Neuron (in vitro differentiated cells): Measurements from ENCODE around the gene CLEC20A.
A peak's percentile ranks its signal among the peaks of the same experiment; 100 is the strongest.

Experiments
- H2AFZ ChIP-seq: one replicate; pipeline ENCODE4 v1.6.1; 2013; ENCODE audit warnings: low read depth, mild to moderate bottlenecking, inconsistent platforms, low read length, moderate library complexity
- H3K27me3 ChIP-seq: one replicate; pipeline ENCODE4 v1.6.1; 2013; ENCODE audit warnings: low read length; ENCODE audit not compliant: insufficient read depth
- H3K36me3 ChIP-seq: one replicate; pipeline ENCODE4 v1.6.1; 2013; ENCODE audit warnings: low read length; ENCODE audit not compliant: insufficient read depth
- H3K4me1 ChIP-seq: one replicate; pipeline ENCODE4 v1.6.1; 2013; ENCODE audit warnings: low read length; ENCODE audit not compliant: insufficient read depth
- H3K4me3 ChIP-seq: 2 replicates; pipeline ENCODE4 v1.5.1; 2013; ENCODE audit warnings: mild to moderate bottlenecking, low read length, moderate library complexity
- H3K9me3 ChIP-seq: one replicate; pipeline ENCODE4 v1.6.1; 2013; ENCODE audit warnings: low read length

Gene CLEC20A

DNA sequence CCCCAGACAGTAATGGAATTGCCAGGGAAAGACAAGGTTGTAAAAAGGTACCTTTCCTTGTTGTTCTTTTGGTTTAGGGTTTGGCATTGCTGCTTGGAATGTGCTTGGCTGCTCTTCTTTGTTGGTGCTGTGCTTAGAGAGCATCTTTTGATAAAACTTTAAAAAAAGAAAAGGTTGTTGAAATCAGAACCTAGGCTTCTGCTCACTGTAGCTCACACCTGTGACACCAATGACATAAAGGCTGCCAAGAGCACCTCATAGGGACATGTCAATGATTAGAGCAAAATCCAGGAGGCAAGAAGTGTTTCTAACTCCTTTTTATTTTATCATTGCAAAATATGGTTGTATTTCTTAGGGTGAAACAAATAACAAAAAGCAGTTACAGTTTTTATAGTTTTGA lies 28.9 kb downstream of the CLEC20A start:
- Histone ChIP-seq H3K4me1 (no peaks in the 10 kb centered on the region), H3K36me3 (peaks cover 68% of the 10 kb centered on the region), H3K27me3 (no peaks in the 10 kb centered on the region), H3K4me3 (no peak overlapping the region), H3K9me3 (peaks cover 3% of the 10 kb centered on the region), H2AFZ (no peak overlapping the region)

GRCh38 chr1:178465011-178465410 lies 31.8 kb downstream of the CLEC20A start:
- Histone ChIP-seq H3K27me3 (no peaks in the 10 kb centered on the region), H3K4me3 (no peak overlapping the region), H2AFZ (no peak overlapping the region), H3K36me3 (peaks cover 56% of the 10 kb centered on the region), H3K9me3 (peaks cover 3% of the 10 kb centered on the region), H3K4me1 (peaks cover 6% of the 10 kb centered on the region)

- no peak overlapping the region for H2AFZ ChIP-seq
- peaks cover 3% of the 10 kb centered on the region for H3K9me3 ChIP-seq
- no peaks in the 10 kb centered on the region for H3K27me3 ChIP-seq
- H3K4me1 ChIP-seq = peaks cover 6% of the 10 kb centered on the region
- peaks cover 55% of the 10 kb centered on the region for H3K36me3 ChIP-seq
- no peak overlapping the region for H3K4me3 ChIP-seq
These were observed 32.2 kb downstream of the CLEC20A start for GRCh38 chr1:178464566-178464965.

DNA sequence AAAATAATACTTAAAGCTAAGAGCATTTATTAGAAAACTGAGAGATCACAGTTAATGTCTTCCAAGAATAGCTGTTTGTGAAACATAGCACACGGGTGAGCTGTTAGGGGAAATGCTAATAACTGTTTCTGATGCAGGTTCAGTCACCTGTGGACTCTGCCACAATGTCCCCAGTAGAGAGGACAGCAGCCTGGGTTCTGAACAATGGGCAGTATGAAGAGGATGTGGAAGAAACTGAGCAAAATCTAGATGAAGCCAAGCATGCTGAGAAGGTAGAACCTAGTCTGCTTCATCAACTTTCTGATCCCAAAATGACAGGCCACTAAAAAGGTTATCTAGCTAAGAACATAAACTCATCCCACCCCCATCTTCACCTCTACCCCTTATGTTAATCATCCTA lies 32.6 kb downstream of the CLEC20A start:
- H3K4me3 ChIP-seq = no peak overlapping the region
- H3K4me1 ChIP-seq = peaks cover 6% of the 10 kb centered on the region
- peaks cover 53% of the 10 kb centered on the region for H3K36me3 ChIP-seq
- H3K27me3 ChIP-seq = no peaks in the 10 kb centered on the region
- H2AFZ ChIP-seq = no peak overlapping the region
- peaks cover 3% of the 10 kb centered on the region for H3K9me3 ChIP-seq

DNA sequence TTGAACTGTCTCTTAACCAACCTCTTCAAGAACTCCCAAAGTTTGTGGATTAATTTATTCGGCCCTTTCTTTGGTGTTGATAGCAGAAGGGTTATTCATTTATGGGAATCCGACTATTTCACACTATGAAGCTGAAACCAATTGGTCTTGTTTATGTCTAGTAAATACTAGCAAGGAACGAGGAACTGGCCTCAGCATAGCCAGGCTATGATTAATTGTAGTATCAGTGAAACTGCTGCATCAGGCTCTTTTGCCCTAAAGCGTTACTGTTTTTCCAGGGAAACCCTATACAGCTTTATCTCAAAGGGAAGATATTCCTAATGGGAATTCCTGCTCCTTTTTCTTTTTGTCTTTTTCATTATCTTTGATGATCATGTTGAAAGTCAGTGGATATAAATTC lies 35.1 kb downstream of the CLEC20A start:
- H2AFZ ChIP-seq = no peak overlapping the region

GRCh38 chr1:178461104-178461503 lies 35.7 kb downstream of the CLEC20A start:
- Histone ChIP-seq H2AFZ (no peak overlapping the region), H3K9me3 (no peaks in the 10 kb centered on the region), H3K27me3 (no peaks in the 10 kb centered on the region), H3K4me3 (no peak overlapping the region), H3K36me3 (peaks cover 51% of the 10 kb centered on the region), H3K4me1 (peaks cover 6% of the 10 kb centered on the region)

More for the DNA sequence above, 35.1 kb downstream of the CLEC20A start:
- Histone ChIP-seq H3K27me3 (no peaks in the 10 kb centered on the region), H3K4me1 (peaks cover 6% of the 10 kb centered on the region), H3K36me3 (peaks cover 51% of the 10 kb centered on the region), H3K9me3 (no peaks in the 10 kb centered on the region), H3K4me3 (no peak overlapping the region)

DNA sequence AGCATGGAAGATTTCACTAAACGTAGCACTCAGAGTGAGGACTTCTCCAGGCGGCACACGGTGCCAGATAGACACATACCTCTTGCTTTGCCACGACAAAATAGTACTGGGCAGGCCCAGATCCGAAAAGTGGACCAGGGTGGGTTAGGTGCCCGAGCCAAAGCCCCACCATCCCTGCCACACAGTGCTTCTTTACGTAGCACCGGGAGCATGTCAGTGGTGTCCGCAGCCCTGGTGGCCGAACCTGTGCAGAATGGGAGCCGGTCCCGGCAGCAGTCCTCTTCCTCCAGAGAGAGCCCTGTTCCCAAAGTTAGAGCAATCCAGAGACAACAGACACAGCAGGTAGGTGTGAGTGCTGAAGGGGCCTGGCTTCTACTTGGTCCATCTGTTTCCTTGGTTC lies 38.6 kb downstream of the CLEC20A start:
- no peak overlapping the region for H2AFZ ChIP-seq
- peaks cover 50% of the 10 kb centered on the region for H3K36me3 ChIP-seq
- H3K9me3 ChIP-seq = no peaks in the 10 kb centered on the region
- H3K4me3 ChIP-seq = no peak overlapping the region
- no peaks in the 10 kb centered on the region for H3K27me3 ChIP-seq
- peaks cover 6% of the 10 kb centered on the region for H3K4me1 ChIP-seq

GRCh38 chr1:178457651-178458050 lies 39.1 kb downstream of the CLEC20A start:
- H3K36me3 ChIP-seq = peaks cover 51% of the 10 kb centered on the region
- H3K9me3 ChIP-seq = no peaks in the 10 kb centered on the region
- H3K4me1 ChIP-seq = peaks cover 6% of the 10 kb centered on the region
- H3K27me3 ChIP-seq = no peaks in the 10 kb centered on the region
- no peak overlapping the region for H2AFZ ChIP-seq
- H3K4me3 ChIP-seq = no peak overlapping the region

GRCh38 chr1:178456472-178456871 lies 40.3 kb downstream of the CLEC20A start:
- no peaks in the 10 kb centered on the region for H3K9me3 ChIP-seq
- peaks cover 6% of the 10 kb centered on the region for H3K4me1 ChIP-seq
- peaks cover 62% of the 10 kb centered on the region for H3K36me3 ChIP-seq
- H2AFZ ChIP-seq = no peak overlapping the region
- no peak overlapping the region for H3K4me3 ChIP-seq
- no peaks in the 10 kb centered on the region for H3K27me3 ChIP-seq

- Histone ChIP-seq H3K4me1 (no peaks in the 10 kb centered on the region), H2AFZ (no peak overlapping the region), H3K4me3 (no peak overlapping the region), H3K36me3 (peaks cover 46% of the 10 kb centered on the region), H3K9me3 (no peaks in the 10 kb centered on the region), H3K27me3 (no peaks in the 10 kb centered on the region)
These were observed 44.8 kb downstream of the CLEC20A start for GRCh38 chr1:178452013-178452412.

GRCh38 chr1:178451529-178451928 lies 45.2 kb downstream of the CLEC20A start:
- Histone ChIP-seq H3K36me3 (peaks cover 45% of the 10 kb centered on the region), H3K9me3 (no peaks in the 10 kb centered on the region), H2AFZ (no peak overlapping the region), H3K27me3 (no peaks in the 10 kb centered on the region), H3K4me3 (no peak overlapping the region), H3K4me1 (no peaks in the 10 kb centered on the region)

DNA sequence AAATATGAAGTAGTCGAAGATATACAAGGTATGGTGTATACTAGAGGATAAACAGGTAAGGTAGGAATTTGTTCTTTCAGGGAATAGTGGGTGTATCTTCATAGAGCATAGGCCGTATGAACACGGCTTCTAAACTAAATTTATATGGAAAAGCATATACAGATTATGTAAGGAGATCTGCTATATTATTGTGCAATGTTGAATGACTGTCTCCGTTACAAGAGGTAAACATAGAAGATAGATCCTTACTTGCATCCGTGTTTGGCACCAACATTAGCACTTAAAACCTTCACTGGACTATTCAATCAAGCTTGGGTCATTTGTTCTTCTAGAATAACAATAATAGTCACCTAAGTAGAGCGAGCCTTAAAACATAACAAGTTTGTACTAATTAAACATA lies 45.9 kb downstream of the CLEC20A start:
- Histone ChIP-seq H3K4me1 (no peaks in the 10 kb centered on the region), H3K4me3 (no peak overlapping the region), H3K36me3 (peaks cover 42% of the 10 kb centered on the region), H2AFZ (no peak overlapping the region), H3K9me3 (no peaks in the 10 kb centered on the region), H3K27me3 (no peaks in the 10 kb centered on the region)

DNA sequence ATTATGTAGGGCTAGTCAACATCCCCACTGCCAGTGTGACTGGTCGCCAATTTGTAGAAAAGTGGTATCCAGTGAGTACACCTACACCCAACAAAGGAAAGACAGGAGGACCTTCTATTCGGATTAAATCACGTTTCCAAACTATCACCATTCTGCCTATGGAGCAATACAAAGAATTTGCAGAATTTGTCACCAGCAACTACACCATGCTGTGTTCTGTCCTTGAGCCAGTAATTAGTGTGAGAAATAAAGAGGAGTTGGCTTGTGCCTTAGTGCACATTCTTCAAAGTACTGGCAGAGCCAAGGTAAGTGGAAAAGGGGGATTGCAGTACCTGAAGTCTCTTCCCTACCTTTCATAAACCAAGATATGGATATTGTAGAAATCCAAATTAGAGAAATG lies 53.8 kb downstream of the CLEC20A start:
- peaks cover 14% of the 10 kb centered on the region for H3K4me1 ChIP-seq
- no peak overlapping the region for H2AFZ ChIP-seq
- H3K9me3 ChIP-seq = peaks cover 5% of the 10 kb centered on the region
- H3K4me3 ChIP-seq = no peak overlapping the region
- no peaks in the 10 kb centered on the region for H3K27me3 ChIP-seq
- H3K36me3 ChIP-seq = peaks cover 58% of the 10 kb centered on the region

GRCh38 chr1:178438432-178438831 lies 58.3 kb downstream of the CLEC20A start:
- Histone ChIP-seq H3K9me3 (peaks cover 5% of the 10 kb centered on the region), H2AFZ (peak overlapping the region; percentile 58), H3K4me1 (peaks cover 25% of the 10 kb centered on the region), H3K27me3 (no peaks in the 10 kb centered on the region), H3K36me3 (peaks cover 28% of the 10 kb centered on the region), H3K4me3 (no peak overlapping the region)
